Astrocyte (in vitro differentiated cells and primary cell): Measurements from ENCODE around the gene UNCX. TPM values are rescaled to one million over a fixed set of nuclear protein-coding genes. Genes with fewer than 3 reads are reported as not detected.

Experiments
- DNase-seq: peaks from one replicate; pipeline ENCODE4 v3.0.0-alpha.2; 2010; ENCODE audit warnings: low read depth
- FAIRE-seq: peaks from 2 replicates; lab custom pipeline; 2011; peaks lifted over from hg19 to GRCh38; lab: Jason Lieb, UNC
- H2AFZ ChIP-seq: 2 replicates; pipeline ENCODE4 v1.6.0; 2012; ENCODE audit warnings: low read depth, low read length, inconsistent platforms
- H3K27ac ChIP-seq: 2 replicates; pipeline ENCODE4 v1.5.1; 2011; ENCODE audit warnings: low read depth, low read length, inconsistent platforms
- H3K27me3 ChIP-seq: 2 replicates; pipeline ENCODE4 v1.6.0; 2011; ENCODE audit warnings: low read length, inconsistent platforms; ENCODE audit not compliant: insufficient read depth
- H3K36me3 ChIP-seq: 2 replicates; pipeline ENCODE4 v1.5.1; 2011; ENCODE audit warnings: low read length, inconsistent platforms; ENCODE audit not compliant: insufficient read depth
- H3K4me1 ChIP-seq: 2 replicates; pipeline ENCODE4 v1.5.1; 2011; ENCODE audit warnings: low read length, inconsistent platforms; ENCODE audit not compliant: insufficient read depth
- H3K4me2 ChIP-seq: 2 replicates; pipeline ENCODE4 v1.6.0; 2012; ENCODE audit warnings: low read length, inconsistent platforms
- H3K4me3 ChIP-seq: 2 replicates; pipeline ENCODE4 v1.5.1; 2011; ENCODE audit warnings: low read depth, mild to moderate bottlenecking, low read length, inconsistent platforms; ENCODE audit not compliant: insufficient read depth
- H3K79me2 ChIP-seq: 2 replicates; pipeline ENCODE4 v1.6.0; 2012; ENCODE audit warnings: mild to moderate bottlenecking, low read length, inconsistent platforms; ENCODE audit not compliant: insufficient read depth
- H3K9ac ChIP-seq: 2 replicates; pipeline ENCODE4 v1.6.0; 2012; ENCODE audit warnings: mild to moderate bottlenecking, low read length, inconsistent platforms
- H3K9me3 ChIP-seq: 2 replicates; pipeline ENCODE4 v1.5.1; 2012; ENCODE audit warnings: low read depth, mild to moderate bottlenecking, low read length, inconsistent platforms; ENCODE audit not compliant: insufficient read depth
- H4K20me1 ChIP-seq: 2 replicates; pipeline ENCODE4 v1.6.0; 2012; ENCODE audit warnings: low read length, inconsistent platforms; ENCODE audit not compliant: insufficient read depth
- H3K27ac Mint-ChIP-seq: one replicate; pipeline ENCODE4 v1.8.0; 2021; ENCODE audit warnings: mild to moderate bottlenecking, mixed read lengths; ENCODE audit not compliant: unreplicated experiment
- H3K27me3 Mint-ChIP-seq: one replicate; pipeline ENCODE4 v1.8.0; 2021; ENCODE audit warnings: low read depth, mixed read lengths; ENCODE audit not compliant: unreplicated experiment
- H3K36me3 Mint-ChIP-seq: one replicate; pipeline ENCODE4 v1.8.0; 2021; ENCODE audit warnings: low read depth, mixed read lengths; ENCODE audit not compliant: unreplicated experiment
- H3K4me1 Mint-ChIP-seq: one replicate; pipeline ENCODE4 v1.8.0; 2021; ENCODE audit warnings: low read depth, mixed read lengths; ENCODE audit not compliant: unreplicated experiment
- H3K4me3 Mint-ChIP-seq: one replicate; pipeline ENCODE4 v1.8.0; 2021; ENCODE audit warnings: mild to moderate bottlenecking, moderate library complexity, mixed read lengths; ENCODE audit not compliant: unreplicated experiment
- H3K9me3 Mint-ChIP-seq: one replicate; pipeline ENCODE4 v1.8.0; 2021; ENCODE audit warnings: mild to moderate bottlenecking, mixed read lengths; ENCODE audit not compliant: unreplicated experiment
- EZH2 ChIP-seq: IDR thresholded peaks from 2 replicates; pipeline ENCODE4 v1.6.1; 2012; ENCODE audit warnings: mild to moderate bottlenecking, low read length, inconsistent platforms; ENCODE audit not compliant: insufficient read depth
- total RNA-seq: library from RNA; stranded (reverse); gene quantifications from 2 replicates; pipeline ENCODE4 v1.2.1, GENCODE V29; 2021
- TF ChIP-seq, protein P1 (sequence below): IDR thresholded peaks from 2 replicates; pipeline ENCODE4 v1.5.1; 2011; ENCODE audit warnings: low read depth, mild to moderate bottlenecking, inconsistent platforms, low read length, moderate library complexity; ENCODE audit not compliant: insufficient read depth

The UNCX gene
- total RNA-seq, 1 donor from 2014 or later, result not detected

DNA sequence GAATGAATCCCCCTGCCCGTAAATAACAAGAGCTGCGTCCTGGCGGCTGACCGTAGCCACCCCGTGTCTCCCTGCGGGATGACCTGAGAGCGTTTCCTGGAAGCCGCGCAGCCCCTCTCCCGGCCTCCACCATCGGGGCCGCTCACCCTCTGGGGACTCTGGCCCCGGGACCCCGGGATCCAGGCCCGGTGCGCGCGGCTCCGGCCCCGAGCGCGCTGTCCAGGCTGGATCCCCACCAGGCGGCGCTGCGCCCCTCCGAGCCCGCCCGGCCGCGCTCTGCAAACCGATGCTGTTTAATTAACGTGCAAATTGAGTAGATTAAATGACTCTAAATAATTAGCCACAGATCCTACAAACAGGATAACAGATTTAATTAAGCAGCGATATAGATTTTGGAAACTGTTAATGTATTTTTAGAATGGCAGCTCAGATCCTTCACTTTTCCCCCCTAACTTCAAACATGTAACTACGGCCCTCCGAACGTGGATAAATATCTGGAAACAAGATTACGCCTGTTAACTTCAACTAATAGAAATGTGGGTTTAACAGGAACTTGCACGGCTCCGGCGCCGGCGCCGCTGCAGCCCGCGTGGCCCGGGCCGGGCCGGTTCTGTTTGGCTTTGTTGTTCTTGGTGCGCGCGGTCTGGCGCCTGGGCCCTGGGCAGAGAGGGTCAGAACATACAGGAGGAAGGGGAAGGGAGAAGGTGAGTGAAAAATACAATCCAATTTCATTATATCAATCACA, 7.1 kb upstream of the UNCX start:
- Histone ChIP-seq H3K4me1 (no peaks in the 10 kb centered on the region), H3K4me3 (no peak overlapping the region), H3K79me2 (no peaks in the 10 kb centered on the region), H3K27me3 (peaks cover 72% of the 10 kb centered on the region), H3K27ac (no peak overlapping the region), H3K36me3 (no peaks in the 10 kb centered on the region), H4K20me1 (peaks cover 7% of the 10 kb centered on the region), H3K4me2 (no peak overlapping the region), H2AFZ (no peak overlapping the region), H3K9me3 (no peaks in the 10 kb centered on the region), H3K9ac (no peak overlapping the region)
- Mint-ChIP-seq H3K4me3 (no peak overlapping the region), H3K27me3 (peaks cover 58% of the 10 kb centered on the region), H3K27ac (peak overlapping the region; percentile 55), H3K4me1 (no peaks in the 10 kb centered on the region), H3K9me3 (peaks cover 15% of the 10 kb centered on the region), H3K36me3 (peaks cover 2% of the 10 kb centered on the region)
- FAIRE-seq (no peak), DNase-seq (no peak)
- peak; percentile 63 for TF ChIP-seq EZH2
- TF ChIP-seq, protein P1, sequence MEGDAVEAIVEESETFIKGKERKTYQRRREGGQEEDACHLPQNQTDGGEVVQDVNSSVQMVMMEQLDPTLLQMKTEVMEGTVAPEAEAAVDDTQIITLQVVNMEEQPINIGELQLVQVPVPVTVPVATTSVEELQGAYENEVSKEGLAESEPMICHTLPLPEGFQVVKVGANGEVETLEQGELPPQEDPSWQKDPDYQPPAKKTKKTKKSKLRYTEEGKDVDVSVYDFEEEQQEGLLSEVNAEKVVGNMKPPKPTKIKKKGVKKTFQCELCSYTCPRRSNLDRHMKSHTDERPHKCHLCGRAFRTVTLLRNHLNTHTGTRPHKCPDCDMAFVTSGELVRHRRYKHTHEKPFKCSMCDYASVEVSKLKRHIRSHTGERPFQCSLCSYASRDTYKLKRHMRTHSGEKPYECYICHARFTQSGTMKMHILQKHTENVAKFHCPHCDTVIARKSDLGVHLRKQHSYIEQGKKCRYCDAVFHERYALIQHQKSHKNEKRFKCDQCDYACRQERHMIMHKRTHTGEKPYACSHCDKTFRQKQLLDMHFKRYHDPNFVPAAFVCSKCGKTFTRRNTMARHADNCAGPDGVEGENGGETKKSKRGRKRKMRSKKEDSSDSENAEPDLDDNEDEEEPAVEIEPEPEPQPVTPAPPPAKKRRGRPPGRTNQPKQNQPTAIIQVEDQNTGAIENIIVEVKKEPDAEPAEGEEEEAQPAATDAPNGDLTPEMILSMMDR, result peak; percentile 48

DNA sequence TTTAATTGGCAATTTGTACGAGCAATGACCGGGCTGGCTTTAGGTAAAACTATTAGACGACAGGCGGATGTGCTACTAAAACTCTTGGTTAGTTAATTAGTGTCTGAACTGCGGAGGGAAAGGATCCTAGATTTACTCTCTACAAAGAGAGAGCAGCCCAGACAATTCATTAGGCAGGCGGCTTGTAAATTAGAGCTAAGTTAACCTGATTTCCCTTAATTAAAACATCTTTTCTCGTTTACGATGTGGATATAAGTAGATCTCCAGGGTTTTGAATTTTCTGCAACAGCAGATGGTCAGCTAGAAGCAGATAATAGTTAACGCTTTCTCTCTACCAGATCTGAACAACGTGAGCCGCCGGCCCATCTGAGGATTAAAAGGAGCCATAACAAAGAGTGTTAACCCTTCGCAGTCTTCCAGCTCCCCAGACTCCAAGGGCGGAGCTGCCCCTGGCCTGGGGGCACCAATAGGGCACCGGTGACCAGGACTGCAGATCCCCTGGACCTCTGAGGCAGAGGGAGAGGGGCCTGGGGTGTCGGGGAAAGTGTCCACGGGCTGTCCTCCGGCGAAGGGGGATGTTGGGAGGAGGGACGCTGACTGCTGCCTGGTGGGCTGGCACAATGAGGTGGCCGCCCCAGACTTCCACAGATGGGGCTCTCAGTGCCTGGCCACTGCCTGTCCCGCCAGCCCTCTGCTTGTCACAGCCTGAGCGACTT, 6.3 kb upstream of the UNCX start:
- Histone ChIP-seq H2AFZ (no peak overlapping the region), H3K9me3 (no peaks in the 10 kb centered on the region), H3K27me3 (peaks cover 72% of the 10 kb centered on the region), H3K4me2 (no peak overlapping the region), H3K36me3 (no peaks in the 10 kb centered on the region), H3K27ac (no peak overlapping the region), H3K9ac (no peak overlapping the region), H4K20me1 (peaks cover 7% of the 10 kb centered on the region), H3K4me1 (no peaks in the 10 kb centered on the region), H3K79me2 (no peaks in the 10 kb centered on the region), H3K4me3 (no peak overlapping the region)
- FAIRE-seq (no peak), DNase-seq (no peak)
- no peaks in the 10 kb centered on the region for H3K4me1 Mint-ChIP-seq
- peaks cover 17% of the 10 kb centered on the region for H3K9me3 Mint-ChIP-seq
- peaks cover 2% of the 10 kb centered on the region for H3K36me3 Mint-ChIP-seq
- TF ChIP-seq EZH2, result no peak
- H3K27ac Mint-ChIP-seq, result peak overlapping the region; percentile 55
- no peak overlapping the region for H3K4me3 Mint-ChIP-seq
- peaks cover 57% of the 10 kb centered on the region for H3K27me3 Mint-ChIP-seq

DNA sequence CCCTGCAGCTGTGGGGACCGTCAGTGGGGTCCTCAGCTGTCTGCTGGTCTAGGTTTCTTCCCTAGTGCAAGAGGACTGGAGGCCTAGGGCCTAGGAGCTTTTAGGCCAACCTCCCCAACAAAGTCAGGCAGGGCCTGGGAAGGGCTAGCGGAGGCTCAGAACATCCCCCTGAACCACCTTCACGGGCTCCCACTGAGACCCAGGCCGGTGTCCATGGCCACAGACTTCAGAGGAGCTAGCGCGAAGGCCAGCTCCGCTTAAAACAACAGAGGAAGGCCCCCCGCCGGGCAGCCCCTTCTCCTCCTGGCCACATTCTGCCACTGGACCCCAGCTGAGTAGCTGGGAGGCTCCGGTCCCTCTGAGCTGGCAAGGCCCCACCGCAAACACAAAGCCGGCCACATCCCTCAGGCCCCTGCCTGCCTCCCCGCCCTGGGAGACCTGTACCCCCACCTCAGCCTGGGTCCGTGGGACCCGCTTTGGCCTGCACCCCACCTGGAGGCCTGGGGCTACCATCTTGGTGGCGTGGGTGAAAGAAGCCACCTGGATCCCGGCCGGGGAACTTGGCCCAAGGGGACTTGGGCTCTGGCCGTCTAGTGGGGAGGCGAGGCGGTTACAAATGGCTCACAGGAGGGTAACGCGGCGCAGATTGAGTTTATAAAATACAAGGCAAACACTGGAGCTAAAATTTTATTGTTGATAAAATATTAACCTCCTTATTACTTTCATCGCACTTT, 5.4 kb upstream of the UNCX start:
- Mint-ChIP-seq H3K27me3 (peaks cover 57% of the 10 kb centered on the region), H3K9me3 (peaks cover 23% of the 10 kb centered on the region), H3K27ac (no peak overlapping the region), H3K4me1 (no peaks in the 10 kb centered on the region), H3K36me3 (peaks cover 4% of the 10 kb centered on the region), H3K4me3 (no peak overlapping the region)
- no peak for DNase-seq
- Histone ChIP-seq H3K9ac (no peak overlapping the region), H3K9me3 (no peaks in the 10 kb centered on the region), H3K79me2 (no peaks in the 10 kb centered on the region), H2AFZ (no peak overlapping the region), H3K4me1 (no peaks in the 10 kb centered on the region), H4K20me1 (peaks cover 7% of the 10 kb centered on the region), H3K36me3 (no peaks in the 10 kb centered on the region), H3K27ac (no peak overlapping the region), H3K4me3 (no peak overlapping the region), H3K4me2 (no peak overlapping the region), H3K27me3 (peaks cover 74% of the 10 kb centered on the region)
- no peak for FAIRE-seq
- peak; percentile 57 for TF ChIP-seq EZH2
- TF ChIP-seq, protein P1, result no peak
